Mesothelial cell of epicardium (in vitro differentiated cells): Measurements from ENCODE around the gene CANX. TPM values are rescaled to one million over a fixed set of nuclear protein-coding genes. Genes with fewer than 3 reads are reported as not detected.
"Not testable (repeated sequence)": the region's sequence is repeated elsewhere in the genome, so short reads cannot be mapped to it uniquely, and the experiment has no call there.

ENCODE experiments used
- DNase-seq, 2 experiments: peaks; one replicate each; pipeline ENCODE4 v3.0.0; 2021; ENCODE audit warnings: low spot score in 2 of 2; ENCODE audit not compliant: unreplicated experiment in 2 of 2
- H3K27ac Mint-ChIP-seq: 2 replicates; pipeline ENCODE4 v1.8.0; 2021; ENCODE audit warnings: mixed read lengths
- H3K27me3 Mint-ChIP-seq: 2 replicates; pipeline ENCODE4 v1.8.0; 2021; ENCODE audit warnings: low read depth, mixed read lengths
- H3K36me3 Mint-ChIP-seq: 2 replicates; pipeline ENCODE4 v1.8.0; 2021; ENCODE audit warnings: mixed read lengths
- H3K4me1 Mint-ChIP-seq: 2 replicates; pipeline ENCODE4 v1.8.0; 2021; ENCODE audit warnings: mixed read lengths
- H3K4me3 Mint-ChIP-seq: 2 replicates; pipeline ENCODE4 v1.8.0; 2021; ENCODE audit warnings: mild to moderate bottlenecking, moderate library complexity, mixed read lengths
- H3K9me3 Mint-ChIP-seq: 2 replicates; pipeline ENCODE4 v1.8.0; 2021; ENCODE audit warnings: mixed read lengths
- total RNA-seq: library from RNA; stranded (reverse); gene quantifications from 3 replicates; pipeline ENCODE4 v1.2.1, GENCODE V29; 2021
- TF ChIP-seq, protein P1 (sequence below): fragments of 200-600 bp; sonication (generic); IDR thresholded peaks from one replicate; pipeline ENCODE4 v1.5.0; 2021; ENCODE audit warnings: antibody characterized with exemption; ENCODE audit not compliant: unreplicated experiment

The CANX gene
- total RNA-seq, 1 donor from 2014 or later, result 500 TPM

DNA sequence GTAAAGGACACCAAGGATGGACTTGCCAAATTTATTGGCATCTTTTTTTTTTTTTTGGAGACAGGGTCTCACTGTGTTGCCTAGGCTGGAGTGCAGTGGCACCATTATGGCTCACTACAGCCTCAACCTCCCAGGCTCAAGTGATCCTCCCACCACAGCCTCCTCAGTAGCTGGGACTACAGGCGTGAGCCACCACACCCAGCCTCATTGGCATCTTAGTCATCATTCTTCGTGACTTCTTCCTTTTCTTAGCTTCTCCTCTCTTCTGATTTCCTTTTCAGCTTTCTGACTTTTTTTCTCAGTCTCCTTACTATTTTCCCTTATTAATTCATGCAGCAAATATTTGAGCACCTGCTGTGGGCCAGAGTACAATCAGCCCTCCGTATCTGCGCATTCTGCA, 40.0 kb downstream of the CANX start:
- no peak for DNase-seq
- TF ChIP-seq, protein P1, sequence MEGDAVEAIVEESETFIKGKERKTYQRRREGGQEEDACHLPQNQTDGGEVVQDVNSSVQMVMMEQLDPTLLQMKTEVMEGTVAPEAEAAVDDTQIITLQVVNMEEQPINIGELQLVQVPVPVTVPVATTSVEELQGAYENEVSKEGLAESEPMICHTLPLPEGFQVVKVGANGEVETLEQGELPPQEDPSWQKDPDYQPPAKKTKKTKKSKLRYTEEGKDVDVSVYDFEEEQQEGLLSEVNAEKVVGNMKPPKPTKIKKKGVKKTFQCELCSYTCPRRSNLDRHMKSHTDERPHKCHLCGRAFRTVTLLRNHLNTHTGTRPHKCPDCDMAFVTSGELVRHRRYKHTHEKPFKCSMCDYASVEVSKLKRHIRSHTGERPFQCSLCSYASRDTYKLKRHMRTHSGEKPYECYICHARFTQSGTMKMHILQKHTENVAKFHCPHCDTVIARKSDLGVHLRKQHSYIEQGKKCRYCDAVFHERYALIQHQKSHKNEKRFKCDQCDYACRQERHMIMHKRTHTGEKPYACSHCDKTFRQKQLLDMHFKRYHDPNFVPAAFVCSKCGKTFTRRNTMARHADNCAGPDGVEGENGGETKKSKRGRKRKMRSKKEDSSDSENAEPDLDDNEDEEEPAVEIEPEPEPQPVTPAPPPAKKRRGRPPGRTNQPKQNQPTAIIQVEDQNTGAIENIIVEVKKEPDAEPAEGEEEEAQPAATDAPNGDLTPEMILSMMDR, result no peak
- Mint-ChIP-seq H3K27ac (peak overlapping the region; percentile 60), H3K4me1 (peaks cover 27% of the 10 kb centered on the region), H3K36me3 (peaks cover 21% of the 10 kb centered on the region), H3K9me3 (no peaks in the 10 kb centered on the region), H3K4me3 (no peak overlapping the region), H3K27me3 (no peaks in the 10 kb centered on the region)

DNA sequence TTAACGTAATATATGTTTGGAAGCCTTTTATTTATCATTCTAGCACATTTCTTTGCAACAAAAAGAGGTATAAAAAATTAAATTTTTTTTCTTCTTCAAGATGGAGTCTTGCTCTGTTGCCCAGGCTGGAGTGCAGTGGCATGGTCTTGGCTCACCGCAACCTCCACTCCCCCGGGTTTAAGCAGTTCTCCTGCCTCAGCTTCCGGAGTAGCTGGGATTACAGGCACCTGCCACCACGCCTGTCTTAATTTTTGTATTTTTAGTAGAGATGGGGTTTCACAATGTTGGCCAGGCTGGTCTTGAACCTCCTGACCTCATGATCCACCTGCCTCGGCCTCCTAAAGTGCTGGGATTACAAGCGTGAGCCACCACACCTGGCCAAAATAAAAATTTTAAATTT, 45.3 kb downstream of the CANX start:
- not testable (repeated sequence) for H3K4me1 Mint-ChIP-seq, H3K4me3 Mint-ChIP-seq, H3K27ac Mint-ChIP-seq, H3K27me3 Mint-ChIP-seq, DNase-seq, H3K9me3 Mint-ChIP-seq
- H3K36me3 Mint-ChIP-seq, result peaks cover 26% of the 10 kb centered on the region

DNA sequence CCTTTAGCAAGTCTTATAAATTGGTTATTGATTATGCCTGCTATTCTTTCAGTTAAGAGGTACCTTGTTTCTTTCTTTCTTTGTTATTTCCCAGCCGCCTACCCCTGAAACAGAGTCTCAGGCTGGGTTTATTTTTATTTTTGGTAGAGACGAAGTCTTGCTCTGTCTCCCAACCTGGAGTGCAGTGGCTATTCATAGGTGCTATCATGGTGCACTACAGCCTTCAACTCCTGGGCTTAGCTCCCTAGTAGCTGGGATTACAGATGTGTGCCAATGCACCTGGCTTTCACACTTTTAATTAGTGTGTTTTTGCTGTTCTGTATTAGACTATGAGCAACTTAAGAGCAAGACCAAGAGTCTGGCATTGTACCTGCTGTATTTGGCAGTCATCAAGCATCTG, 48.1 kb downstream of the CANX start:
- H3K9me3 Mint-ChIP-seq, result peaks cover 6% of the 10 kb centered on the region
- TF ChIP-seq, protein P1, result no peak
- peaks cover 22% of the 10 kb centered on the region for H3K36me3 Mint-ChIP-seq
- H3K4me3 Mint-ChIP-seq, result no peak overlapping the region
- no peaks in the 10 kb centered on the region for H3K4me1 Mint-ChIP-seq
- DNase-seq, result no peak
- no peaks in the 10 kb centered on the region for H3K27me3 Mint-ChIP-seq
- no peak overlapping the region for H3K27ac Mint-ChIP-seq

DNA sequence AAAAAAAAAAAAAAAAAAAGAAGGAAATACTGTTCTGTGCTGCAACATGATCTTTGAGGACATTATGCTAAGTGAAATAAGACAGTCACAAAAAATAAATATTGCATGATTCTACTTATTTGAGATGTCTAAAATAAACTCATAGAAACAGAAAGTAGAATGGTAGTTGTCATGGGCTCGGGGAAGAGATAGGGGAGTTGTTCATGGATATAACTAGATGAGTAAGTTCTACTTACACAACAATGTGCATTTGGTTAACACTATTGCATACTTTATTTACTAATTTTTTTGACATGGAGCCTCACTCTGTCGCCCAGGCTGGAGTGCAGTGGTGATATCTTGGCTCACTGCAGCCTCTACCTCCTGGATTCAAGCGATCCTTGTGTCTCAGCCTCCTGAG, 49.0 kb downstream of the CANX start:
- Mint-ChIP-seq H3K27ac (no peak overlapping the region), H3K4me3 (no peak overlapping the region), H3K36me3 (peaks cover 21% of the 10 kb centered on the region), H3K4me1 (peaks cover under 1% of the 10 kb centered on the region), H3K9me3 (peaks cover 6% of the 10 kb centered on the region), H3K27me3 (no peaks in the 10 kb centered on the region)
- TF ChIP-seq, protein P1, result no peak
- DNase-seq, result no peak

DNA sequence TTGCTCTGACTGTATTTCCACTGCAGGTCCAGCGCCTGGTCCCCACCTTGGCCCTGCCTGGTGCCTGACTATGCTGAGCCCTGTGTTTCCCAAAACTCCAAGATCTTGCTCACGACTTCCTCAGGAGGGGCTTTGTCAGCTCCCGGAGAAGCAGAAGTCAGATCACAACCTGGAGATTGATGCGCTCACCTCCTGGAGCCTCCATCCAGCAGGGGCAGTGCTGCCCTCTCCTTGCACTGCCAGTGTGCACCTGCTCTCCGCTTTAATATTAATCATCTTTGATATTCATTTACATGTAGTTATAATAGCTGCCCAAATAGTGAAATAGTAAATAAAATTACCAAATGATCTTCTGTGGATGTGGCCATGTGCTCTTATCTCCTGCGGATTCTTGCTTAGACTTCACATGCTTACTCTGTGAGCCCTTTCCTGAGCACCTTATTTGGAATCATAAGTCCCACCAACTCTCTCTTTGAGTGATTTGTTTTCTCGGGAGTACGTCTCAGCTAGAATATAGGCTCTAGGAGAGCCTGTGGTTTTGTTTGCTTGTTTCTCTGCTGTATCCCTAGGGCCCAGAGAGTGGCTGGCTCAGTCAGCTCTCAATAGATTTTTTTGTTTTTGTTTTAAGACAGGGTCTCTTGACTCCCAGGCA, 51.2 kb downstream of the CANX start:
- Mint-ChIP-seq H3K36me3 (peaks cover 21% of the 10 kb centered on the region), H3K4me3 (no peak overlapping the region), H3K27ac (peak overlapping the region; percentile 72), H3K27me3 (no peaks in the 10 kb centered on the region), H3K9me3 (peaks cover 6% of the 10 kb centered on the region), H3K4me1 (peaks cover 15% of the 10 kb centered on the region)
- DNase-seq, result no peak
- TF ChIP-seq, protein P1, result no peak

DNA sequence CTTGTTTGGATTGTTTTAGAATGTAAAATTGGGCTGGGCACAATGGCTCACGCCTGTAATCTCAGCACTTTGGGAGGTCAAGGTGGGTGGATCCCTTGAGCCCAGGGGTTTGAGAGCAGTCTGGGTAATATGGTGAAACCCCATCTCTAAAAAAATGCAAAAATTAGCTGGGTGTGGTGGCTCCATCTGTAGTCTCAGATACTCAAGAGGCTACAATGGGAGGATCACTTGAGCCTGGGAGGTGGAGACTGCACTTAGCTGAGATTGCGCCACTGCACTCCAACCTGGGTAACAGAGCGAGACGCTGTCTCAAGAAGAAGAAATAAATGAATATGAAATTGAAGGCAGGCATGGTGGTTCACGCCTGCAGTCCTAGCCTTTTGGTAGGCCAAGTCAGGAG, 55.2 kb downstream of the CANX start:
- Mint-ChIP-seq H3K36me3 (peaks cover 8% of the 10 kb centered on the region), H3K4me3 (no peak overlapping the region), H3K9me3 (no peaks in the 10 kb centered on the region), H3K27ac (peak overlapping the region; percentile 14), H3K27me3 (no peaks in the 10 kb centered on the region), H3K4me1 (peaks cover 25% of the 10 kb centered on the region)
- TF ChIP-seq, protein P1, result no peak
- DNase-seq, result no peak
